WTC11 (cell line): ENCODE results near the gene LOC101059915.

ENCODE experiments used
- ATAC-seq: fragments of 200-7000 bp; cut with Tn5 transposase; 2 replicates; pipeline ENCODE4 v1.10.0; 2021; ENCODE audit warnings: mild to moderate bottlenecking, moderate library complexity
- CTCF ChIA-PET: fragments of 300-600 bp; sonication (Branson Sonifier 250); formaldehyde crosslinking; loops from one replicate; lab custom pipeline; 2021; ENCODE audit warnings: antibody characterized with exemption; lab: Charles Lee
- POLR2A ChIA-PET: fragments of 350-600 bp; sonication (Branson Sonifier 250); formaldehyde crosslinking; loops from one replicate; lab custom pipeline; 2021; ENCODE audit warnings: antibody characterized with exemption; lab: Charles Lee
- DNase-seq: peaks from one replicate; pipeline ENCODE4 v3.0.0; 2021; ENCODE audit warnings: low spot score
- H3K27ac Mint-ChIP-seq: 2 replicates; pipeline ENCODE4 v1.8.0; 2021; ENCODE audit warnings: mixed read lengths
- H3K27me3 Mint-ChIP-seq: 2 replicates; pipeline ENCODE4 v1.8.0; 2021; ENCODE audit warnings: low read depth, mild to moderate bottlenecking, moderate library complexity, mixed read lengths
- H3K36me3 Mint-ChIP-seq: 2 replicates; pipeline ENCODE4 v1.8.0; 2021; ENCODE audit warnings: mixed read lengths
- H3K4me1 Mint-ChIP-seq: 2 replicates; pipeline ENCODE4 v1.8.0; 2022; ENCODE audit warnings: mixed read lengths
- H3K4me3 Mint-ChIP-seq: 2 replicates; pipeline ENCODE4 v1.8.0; 2021; ENCODE audit warnings: mild to moderate bottlenecking, moderate library complexity, mixed read lengths
- H3K9me3 Mint-ChIP-seq: 2 replicates; pipeline ENCODE4 v1.8.0; 2021; ENCODE audit warnings: mixed read lengths
- CBFB ChIP-seq: sonication (generic); formaldehyde crosslinking; IDR thresholded peaks from 2 replicates; pipeline ENCODE4 v1.8.1; 2022; ENCODE audit warnings: mild to moderate bottlenecking, low read depth, missing genetic modification reagents
- CREB1 ChIP-seq: sonication (generic); formaldehyde crosslinking; IDR thresholded peaks from 2 replicates; pipeline ENCODE4 v1.8.0; 2023; ENCODE audit warnings: mild to moderate bottlenecking, missing genetic modification reagents
- ELF4 ChIP-seq: sonication (generic); formaldehyde crosslinking; IDR thresholded peaks from 2 replicates; pipeline ENCODE4 v1.8.1; 2022; ENCODE audit warnings: low read depth, mild to moderate bottlenecking, moderate library complexity, missing genetic modification reagents
- ESRRA ChIP-seq: sonication (generic); formaldehyde crosslinking; IDR thresholded peaks from 2 replicates; pipeline ENCODE4 v1.8.1; 2022; ENCODE audit warnings: mild to moderate bottlenecking, missing genetic modification reagents, borderline replicate concordance
- FOXJ3 ChIP-seq: sonication (generic); formaldehyde crosslinking; IDR thresholded peaks from 2 replicates; pipeline ENCODE4 v1.9.0; 2021; ENCODE audit warnings: missing genetic modification reagents, mild to moderate bottlenecking, borderline replicate concordance
- FOXK1 ChIP-seq: sonication (generic); formaldehyde crosslinking; IDR thresholded peaks from 2 replicates; pipeline ENCODE4 v1.8.0; 2022; ENCODE audit warnings: mild to moderate bottlenecking, moderate library complexity, missing genetic modification reagents
- IRF2 ChIP-seq: sonication (generic); formaldehyde crosslinking; IDR thresholded peaks from 2 replicates; pipeline ENCODE4 v1.8.0; 2022; ENCODE audit warnings: low read depth, missing genetic modification reagents, borderline replicate concordance
- KAT7 ChIP-seq: sonication (generic); formaldehyde crosslinking; IDR thresholded peaks from 2 replicates; pipeline ENCODE4 v1.8.1; 2023; ENCODE audit warnings: missing genetic modification reagents, mild to moderate bottlenecking, borderline replicate concordance
- NFATC4 ChIP-seq: fragments of 250-450 bp; sonication (Bioruptor Pico); IDR thresholded peaks from 2 replicates; pipeline ENCODE4 v1.9.0; 2021; ENCODE audit warnings: mild to moderate bottlenecking
- NFE2L1 ChIP-seq: sonication (generic); formaldehyde crosslinking; IDR thresholded peaks from 2 replicates; pipeline ENCODE4 v1.8.1; 2023; ENCODE audit warnings: missing genetic modification reagents
- NR3C1 ChIP-seq: sonication (generic); formaldehyde crosslinking; conservative IDR thresholded peaks from 2 replicates; pipeline ENCODE4 v1.8.1; 2023; ENCODE audit warnings: low read depth, mild to moderate bottlenecking, missing genetic modification reagents
- ZNF317 ChIP-seq: sonication (generic); formaldehyde crosslinking; IDR thresholded peaks from 2 replicates; pipeline ENCODE4 v1.8.1; 2023; ENCODE audit warnings: low read depth, mild to moderate bottlenecking, moderate library complexity, missing genetic modification reagents, borderline replicate concordance
- TF ChIP-seq, protein P1 (sequence below): fragments of 250-450 bp; sonication (Bioruptor Pico); IDR thresholded peaks from 2 replicates; pipeline ENCODE4 v1.9.0; 2021; ENCODE audit warnings: mild to moderate bottlenecking
- TF ChIP-seq, protein P2 (sequence below): fragments of 250-450 bp; sonication (Bioruptor Pico); conservative IDR thresholded peaks from 2 replicates; pipeline ENCODE4 v1.9.0; 2021; ENCODE audit warnings: mild to moderate bottlenecking
- TF ChIP-seq, protein P3 (sequence below): sonication (generic); formaldehyde crosslinking; conservative IDR thresholded peaks from 2 replicates; pipeline ENCODE4 v1.8.1; 2022; ENCODE audit warnings: mild to moderate bottlenecking, missing genetic modification reagents
- TF ChIP-seq, protein P4 (sequence below): sonication (generic); formaldehyde crosslinking; IDR thresholded peaks from 2 replicates; pipeline ENCODE4 v1.8.1; 2022; ENCODE audit warnings: low read depth, missing genetic modification reagents, borderline replicate concordance
- TF ChIP-seq, protein P5 (sequence below): sonication (generic); formaldehyde crosslinking; IDR thresholded peaks from 2 replicates; pipeline ENCODE4 v1.8.1; 2023; ENCODE audit warnings: mild to moderate bottlenecking, missing genetic modification reagents, moderate library complexity
- TF ChIP-seq, protein P6 (sequence below): sonication (generic); formaldehyde crosslinking; IDR thresholded peaks from 2 replicates; pipeline ENCODE4 v1.8.1; 2022; ENCODE audit warnings: mild to moderate bottlenecking, missing genetic modification reagents, moderate library complexity, borderline replicate concordance
- TF ChIP-seq, protein P7 (sequence below): sonication (generic); formaldehyde crosslinking; IDR thresholded peaks from 2 replicates; pipeline ENCODE4 v1.8.1; 2023; ENCODE audit warnings: mild to moderate bottlenecking, moderate library complexity, missing genetic modification reagents
- TF ChIP-seq, protein P8 (sequence below): sonication (generic); formaldehyde crosslinking; IDR thresholded peaks from 2 replicates; pipeline ENCODE4 v1.8.1; 2023; ENCODE audit warnings: mild to moderate bottlenecking, missing genetic modification reagents
- TF ChIP-seq, protein P9 (sequence below): sonication (generic); formaldehyde crosslinking; IDR thresholded peaks from 2 replicates; pipeline ENCODE4 v1.8.0; 2023; ENCODE audit warnings: missing genetic modification reagents

LOC101059915 gene

DNA sequence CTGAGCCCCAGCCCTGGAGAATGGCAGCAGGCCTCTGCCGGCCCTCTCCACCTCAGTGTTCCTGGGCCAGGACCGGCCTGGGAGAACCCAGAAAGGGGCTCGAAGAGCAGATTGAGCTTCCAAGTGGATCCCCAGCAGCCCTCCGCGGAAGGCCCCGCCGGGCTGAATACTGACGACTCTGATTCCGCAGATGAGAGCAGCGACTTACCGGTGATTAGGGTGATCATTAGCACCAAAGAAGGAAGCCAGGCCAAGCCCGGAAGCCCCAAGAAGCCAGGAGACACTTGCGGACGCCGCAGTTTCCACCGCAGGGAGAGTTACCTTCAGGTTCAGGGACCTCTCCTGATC, 876 bp downstream of the LOC101059915 start (continued):
- TF ChIP-seq, protein P1, sequence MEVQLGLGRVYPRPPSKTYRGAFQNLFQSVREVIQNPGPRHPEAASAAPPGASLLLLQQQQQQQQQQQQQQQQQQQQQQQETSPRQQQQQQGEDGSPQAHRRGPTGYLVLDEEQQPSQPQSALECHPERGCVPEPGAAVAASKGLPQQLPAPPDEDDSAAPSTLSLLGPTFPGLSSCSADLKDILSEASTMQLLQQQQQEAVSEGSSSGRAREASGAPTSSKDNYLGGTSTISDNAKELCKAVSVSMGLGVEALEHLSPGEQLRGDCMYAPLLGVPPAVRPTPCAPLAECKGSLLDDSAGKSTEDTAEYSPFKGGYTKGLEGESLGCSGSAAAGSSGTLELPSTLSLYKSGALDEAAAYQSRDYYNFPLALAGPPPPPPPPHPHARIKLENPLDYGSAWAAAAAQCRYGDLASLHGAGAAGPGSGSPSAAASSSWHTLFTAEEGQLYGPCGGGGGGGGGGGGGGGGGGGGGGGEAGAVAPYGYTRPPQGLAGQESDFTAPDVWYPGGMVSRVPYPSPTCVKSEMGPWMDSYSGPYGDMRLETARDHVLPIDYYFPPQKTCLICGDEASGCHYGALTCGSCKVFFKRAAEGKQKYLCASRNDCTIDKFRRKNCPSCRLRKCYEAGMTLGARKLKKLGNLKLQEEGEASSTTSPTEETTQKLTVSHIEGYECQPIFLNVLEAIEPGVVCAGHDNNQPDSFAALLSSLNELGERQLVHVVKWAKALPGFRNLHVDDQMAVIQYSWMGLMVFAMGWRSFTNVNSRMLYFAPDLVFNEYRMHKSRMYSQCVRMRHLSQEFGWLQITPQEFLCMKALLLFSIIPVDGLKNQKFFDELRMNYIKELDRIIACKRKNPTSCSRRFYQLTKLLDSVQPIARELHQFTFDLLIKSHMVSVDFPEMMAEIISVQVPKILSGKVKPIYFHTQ (CRISPR knock-in tag), result no peak
- TF ChIP-seq, protein P2, sequence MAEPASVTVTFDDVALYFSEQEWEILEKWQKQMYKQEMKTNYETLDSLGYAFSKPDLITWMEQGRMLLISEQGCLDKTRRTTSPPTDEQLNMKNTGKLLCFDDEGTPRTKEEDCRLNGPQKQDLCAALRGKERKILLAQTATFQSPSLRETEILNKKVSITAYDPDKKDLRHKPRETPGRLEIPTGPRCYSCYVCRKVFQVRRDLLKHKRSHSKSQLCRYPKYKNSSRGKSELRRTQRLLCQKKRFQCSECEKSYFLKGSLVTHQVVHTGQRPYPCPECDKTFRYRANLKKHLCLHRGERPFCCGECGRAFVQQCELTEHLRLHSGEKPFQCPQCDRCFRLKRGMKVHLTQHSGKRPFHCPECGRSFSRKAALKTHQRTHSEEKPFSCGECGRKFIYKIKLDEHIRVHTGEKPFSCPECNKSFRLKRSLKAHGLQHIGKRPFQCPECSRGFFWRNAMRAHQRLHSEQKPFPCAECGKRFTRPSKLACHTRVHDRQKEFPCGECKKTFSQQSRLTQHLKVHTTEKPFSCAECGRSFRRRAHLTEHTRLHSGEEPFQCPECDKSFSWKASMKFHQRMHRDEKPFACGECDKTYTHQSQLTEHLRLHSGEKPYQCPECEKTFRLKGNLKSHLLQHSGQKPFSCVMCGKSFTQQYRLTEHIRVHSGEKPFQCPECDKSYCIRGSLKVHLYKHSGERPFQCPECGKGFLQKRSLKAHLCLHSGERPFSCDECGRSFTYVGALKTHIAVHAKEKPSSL, result no peak
- TF ChIP-seq, protein P3, sequence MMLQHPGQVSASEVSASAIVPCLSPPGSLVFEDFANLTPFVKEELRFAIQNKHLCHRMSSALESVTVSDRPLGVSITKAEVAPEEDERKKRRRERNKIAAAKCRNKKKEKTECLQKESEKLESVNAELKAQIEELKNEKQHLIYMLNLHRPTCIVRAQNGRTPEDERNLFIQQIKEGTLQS (CRISPR knock-in tag), result no peak
- no peak for TF ChIP-seq NFE2L1 (CRISPR knock-in tag)
- TF ChIP-seq, protein P4, sequence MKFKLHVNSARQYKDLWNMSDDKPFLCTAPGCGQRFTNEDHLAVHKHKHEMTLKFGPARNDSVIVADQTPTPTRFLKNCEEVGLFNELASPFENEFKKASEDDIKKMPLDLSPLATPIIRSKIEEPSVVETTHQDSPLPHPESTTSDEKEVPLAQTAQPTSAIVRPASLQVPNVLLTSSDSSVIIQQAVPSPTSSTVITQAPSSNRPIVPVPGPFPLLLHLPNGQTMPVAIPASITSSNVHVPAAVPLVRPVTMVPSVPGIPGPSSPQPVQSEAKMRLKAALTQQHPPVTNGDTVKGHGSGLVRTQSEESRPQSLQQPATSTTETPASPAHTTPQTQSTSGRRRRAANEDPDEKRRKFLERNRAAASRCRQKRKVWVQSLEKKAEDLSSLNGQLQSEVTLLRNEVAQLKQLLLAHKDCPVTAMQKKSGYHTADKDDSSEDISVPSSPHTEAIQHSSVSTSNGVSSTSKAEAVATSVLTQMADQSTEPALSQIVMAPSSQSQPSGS (CRISPR knock-in tag), result no peak
- TF ChIP-seq, protein P5, sequence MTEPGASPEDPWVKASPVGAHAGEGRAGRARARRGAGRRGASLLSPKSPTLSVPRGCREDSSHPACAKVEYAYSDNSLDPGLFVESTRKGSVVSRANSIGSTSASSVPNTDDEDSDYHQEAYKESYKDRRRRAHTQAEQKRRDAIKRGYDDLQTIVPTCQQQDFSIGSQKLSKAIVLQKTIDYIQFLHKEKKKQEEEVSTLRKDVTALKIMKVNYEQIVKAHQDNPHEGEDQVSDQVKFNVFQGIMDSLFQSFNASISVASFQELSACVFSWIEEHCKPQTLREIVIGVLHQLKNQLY (CRISPR knock-in tag), result no peak
- no peak for TF ChIP-seq FOXK1 (CRISPR knock-in tag)
- TF ChIP-seq KAT7, result no peak
- TF ChIP-seq, all 79 proteins: peak for 0

DNA sequence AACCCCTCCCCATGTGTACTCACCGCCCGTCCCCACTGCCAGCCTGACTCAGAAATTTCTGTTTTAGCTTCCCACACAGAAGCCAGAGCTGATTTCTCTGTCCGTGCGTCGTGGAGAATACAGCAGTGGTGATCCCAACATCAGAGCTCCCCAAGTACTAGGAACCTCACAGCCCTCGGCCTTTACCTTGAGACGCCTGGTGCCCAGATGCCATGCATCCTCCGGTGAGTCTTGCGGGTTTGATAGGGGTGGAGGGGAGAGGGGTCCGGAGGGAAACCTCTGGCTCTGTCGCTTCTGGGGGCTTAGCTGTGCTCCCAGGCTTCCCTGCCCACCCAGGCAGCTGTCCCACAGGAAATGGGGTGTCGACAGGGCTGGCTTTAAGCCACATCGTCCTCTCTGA, 2.1 kb downstream of the LOC101059915 start:
- DNase-seq (no peak), ATAC-seq (no peak)
- no peaks in the 10 kb centered on the region for H3K36me3 Mint-ChIP-seq
- peaks cover 4% of the 10 kb centered on the region; the same call in 1 of the 2 replicates for H3K9me3 Mint-ChIP-seq
- POLR2A ChIA-PET, result no interaction called here
- no peaks in the 10 kb centered on the region for H3K4me1 Mint-ChIP-seq
- no peak overlapping the region for H3K4me3 Mint-ChIP-seq
- H3K27ac Mint-ChIP-seq, result no peak overlapping the region
- no peaks in the 10 kb centered on the region for H3K27me3 Mint-ChIP-seq
- CTCF ChIA-PET, result interaction anchor here (0.8 kb wide), 1 partner anchor 201 kb away, joined by 3 read pairs; no protein-coding TSS in a partner anchor
- TF ChIP-seq, protein P6, sequence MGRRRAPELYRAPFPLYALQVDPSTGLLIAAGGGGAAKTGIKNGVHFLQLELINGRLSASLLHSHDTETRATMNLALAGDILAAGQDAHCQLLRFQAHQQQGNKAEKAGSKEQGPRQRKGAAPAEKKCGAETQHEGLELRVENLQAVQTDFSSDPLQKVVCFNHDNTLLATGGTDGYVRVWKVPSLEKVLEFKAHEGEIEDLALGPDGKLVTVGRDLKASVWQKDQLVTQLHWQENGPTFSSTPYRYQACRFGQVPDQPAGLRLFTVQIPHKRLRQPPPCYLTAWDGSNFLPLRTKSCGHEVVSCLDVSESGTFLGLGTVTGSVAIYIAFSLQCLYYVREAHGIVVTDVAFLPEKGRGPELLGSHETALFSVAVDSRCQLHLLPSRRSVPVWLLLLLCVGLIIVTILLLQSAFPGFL (CRISPR knock-in tag), result no peak
- TF ChIP-seq CREB1 (CRISPR knock-in tag) (no peak), IRF2 (CRISPR knock-in tag) (no peak), ZNF317 (CRISPR knock-in tag) (no peak), NFE2L1 (CRISPR knock-in tag) (no peak), FOXJ3 (CRISPR knock-in tag) (no peak), FOXK1 (CRISPR knock-in tag) (no peak), CBFB (no peak), ESRRA (no peak), ELF4 (CRISPR knock-in tag) (no peak), NFATC4 (CRISPR knock-in tag) (no peak), NR3C1 (CRISPR knock-in tag) (no peak)
- TF ChIP-seq, protein P4 (CRISPR knock-in tag), result no peak
- TF ChIP-seq, protein P7, sequence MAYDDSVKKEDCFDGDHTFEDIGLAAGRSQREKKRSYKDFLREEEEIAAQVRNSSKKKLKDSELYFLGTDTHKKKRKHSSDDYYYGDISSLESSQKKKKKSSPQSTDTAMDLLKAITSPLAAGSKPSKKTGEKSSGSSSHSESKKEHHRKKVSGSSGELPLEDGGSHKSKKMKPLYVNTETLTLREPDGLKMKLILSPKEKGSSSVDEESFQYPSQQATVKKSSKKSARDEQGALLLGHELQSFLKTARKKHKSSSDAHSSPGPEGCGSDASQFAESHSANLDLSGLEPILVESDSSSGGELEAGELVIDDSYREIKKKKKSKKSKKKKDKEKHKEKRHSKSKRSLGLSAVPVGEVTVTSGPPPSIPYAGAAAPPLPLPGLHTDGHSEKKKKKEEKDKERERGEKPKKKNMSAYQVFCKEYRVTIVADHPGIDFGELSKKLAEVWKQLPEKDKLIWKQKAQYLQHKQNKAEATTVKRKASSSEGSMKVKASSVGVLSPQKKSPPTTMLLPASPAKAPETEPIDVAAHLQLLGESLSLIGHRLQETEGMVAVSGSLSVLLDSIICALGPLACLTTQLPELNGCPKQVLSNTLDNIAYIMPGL (CRISPR knock-in tag), result no peak
- TF ChIP-seq, protein P8, sequence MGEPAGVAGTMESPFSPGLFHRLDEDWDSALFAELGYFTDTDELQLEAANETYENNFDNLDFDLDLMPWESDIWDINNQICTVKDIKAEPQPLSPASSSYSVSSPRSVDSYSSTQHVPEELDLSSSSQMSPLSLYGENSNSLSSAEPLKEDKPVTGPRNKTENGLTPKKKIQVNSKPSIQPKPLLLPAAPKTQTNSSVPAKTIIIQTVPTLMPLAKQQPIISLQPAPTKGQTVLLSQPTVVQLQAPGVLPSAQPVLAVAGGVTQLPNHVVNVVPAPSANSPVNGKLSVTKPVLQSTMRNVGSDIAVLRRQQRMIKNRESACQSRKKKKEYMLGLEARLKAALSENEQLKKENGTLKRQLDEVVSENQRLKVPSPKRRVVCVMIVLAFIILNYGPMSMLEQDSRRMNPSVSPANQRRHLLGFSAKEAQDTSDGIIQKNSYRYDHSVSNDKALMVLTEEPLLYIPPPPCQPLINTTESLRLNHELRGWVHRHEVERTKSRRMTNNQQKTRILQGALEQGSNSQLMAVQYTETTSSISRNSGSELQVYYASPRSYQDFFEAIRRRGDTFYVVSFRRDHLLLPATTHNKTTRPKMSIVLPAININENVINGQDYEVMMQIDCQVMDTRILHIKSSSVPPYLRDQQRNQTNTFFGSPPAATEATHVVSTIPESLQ (CRISPR knock-in tag), result no peak
- TF ChIP-seq, protein P9, sequence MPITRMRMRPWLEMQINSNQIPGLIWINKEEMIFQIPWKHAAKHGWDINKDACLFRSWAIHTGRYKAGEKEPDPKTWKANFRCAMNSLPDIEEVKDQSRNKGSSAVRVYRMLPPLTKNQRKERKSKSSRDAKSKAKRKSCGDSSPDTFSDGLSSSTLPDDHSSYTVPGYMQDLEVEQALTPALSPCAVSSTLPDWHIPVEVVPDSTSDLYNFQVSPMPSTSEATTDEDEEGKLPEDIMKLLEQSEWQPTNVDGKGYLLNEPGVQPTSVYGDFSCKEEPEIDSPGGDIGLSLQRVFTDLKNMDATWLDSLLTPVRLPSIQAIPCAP, result no peak
